ENCODE data around the gene WDR18. TPM values are rescaled to one million over a fixed set of nuclear protein-coding genes. Genes with fewer than 3 reads are reported as not detected.

The WDR18 gene
- total RNA-seq, 1 donor from 2014 or later = 69.9 TPM

Other genes with a start within 250 kb of the WDR18 start
- 0.05 TPM in 1 of 2 replicates, not detected in the other for gene MISP, start 233.2 kb upstream of the WDR18 start, total RNA-seq
- 123 and 212 TPM in 2 replicates for gene PTBP1, start 186.9 kb upstream of the WDR18 start, total RNA-seq
- gene PLPPR3, start 162.4 kb upstream of the WDR18 start, total RNA-seq = under 0.01 TPM in 1 of 2 replicates, not detected in the other
- not detected in 2 replicates for gene AZU1, start 156.5 kb upstream of the WDR18 start, total RNA-seq
- not detected in 2 replicates for gene PRTN3, start 143.3 kb upstream of the WDR18 start, total RNA-seq
- not detected in 2 replicates for gene ELANE, start 132.0 kb upstream of the WDR18 start, total RNA-seq
- 2.5 TPM in 1 of 2 replicates, not detected in the other for gene CFD, start 124.7 kb upstream of the WDR18 start, total RNA-seq
- 40.5 and 64.0 TPM in 2 replicates for gene MED16, start 91.2 kb upstream of the WDR18 start, total RNA-seq
- gene RNU6-9, start 90.9 kb upstream of the WDR18 start, total RNA-seq = not detected in 2 replicates
- gene R3HDM4, start 71.1 kb upstream of the WDR18 start, total RNA-seq = 36.9 and 47.0 TPM in 2 replicates
- not detected in 2 replicates for gene KISS1R, start 67.0 kb upstream of the WDR18 start, total RNA-seq
- 9.0 and 9.7 TPM in 2 replicates for gene ARID3A, start 58.3 kb upstream of the WDR18 start, total RNA-seq
- 0.28 and 1.0 TPM in 2 replicates for gene GRIN3B, start 16.1 kb downstream of the WDR18 start, total RNA-seq
- gene TMEM259, start 36.8 kb downstream of the WDR18 start, total RNA-seq = 67.2 and 78.9 TPM in 2 replicates
- gene RNU6-2, start 37.2 kb downstream of the WDR18 start, total RNA-seq = not detected in 2 replicates
- gene CNN2, start 42.3 kb downstream of the WDR18 start, total RNA-seq = 108 and 253 TPM in 2 replicates
- 9.4 and 10.0 TPM in 2 replicates for gene ABCA7, start 55.8 kb downstream of the WDR18 start, total RNA-seq
- gene ARHGAP45, start 82.8 kb downstream of the WDR18 start, total RNA-seq = 40.3 and 55.5 TPM in 2 replicates
- 71.5 and 193 TPM in 2 replicates for gene POLR2E, start 111.0 kb downstream of the WDR18 start, total RNA-seq
- 281 and 591 TPM in 2 replicates for gene GPX4, start 119.6 kb downstream of the WDR18 start, total RNA-seq
- gene SBNO2, start 189.9 kb downstream of the WDR18 start, total RNA-seq = 37.1 and 52.2 TPM in 2 replicates
- gene STK11, start 221.4 kb downstream of the WDR18 start, total RNA-seq = 107 and 108 TPM in 2 replicates

All from dermis blood vessel endothelial cell (primary cell).